Measurements from ENCODE around the gene CCDC171.

CCDC171 gene

DNA sequence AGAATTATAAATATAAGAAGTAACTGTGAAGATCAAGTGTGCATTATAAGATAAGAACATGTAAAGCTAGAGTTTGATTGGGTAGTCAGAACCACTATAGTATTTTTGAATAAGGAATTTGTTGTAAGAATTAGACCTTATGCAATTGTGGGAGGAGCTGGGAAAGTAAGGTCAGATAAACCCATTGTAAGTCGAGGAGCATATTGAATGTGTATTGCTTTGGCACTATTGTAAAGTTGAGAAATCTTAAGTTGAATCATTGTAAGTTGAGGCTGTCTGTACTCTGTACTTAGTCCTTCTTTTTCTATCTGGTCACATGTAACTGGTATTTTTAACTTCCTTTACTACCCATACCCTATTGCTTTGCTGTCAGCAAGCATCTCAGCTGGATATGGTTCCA lies 158.7 kb downstream of the CCDC171 start:
- TF ChIP-seq, protein P1, sequence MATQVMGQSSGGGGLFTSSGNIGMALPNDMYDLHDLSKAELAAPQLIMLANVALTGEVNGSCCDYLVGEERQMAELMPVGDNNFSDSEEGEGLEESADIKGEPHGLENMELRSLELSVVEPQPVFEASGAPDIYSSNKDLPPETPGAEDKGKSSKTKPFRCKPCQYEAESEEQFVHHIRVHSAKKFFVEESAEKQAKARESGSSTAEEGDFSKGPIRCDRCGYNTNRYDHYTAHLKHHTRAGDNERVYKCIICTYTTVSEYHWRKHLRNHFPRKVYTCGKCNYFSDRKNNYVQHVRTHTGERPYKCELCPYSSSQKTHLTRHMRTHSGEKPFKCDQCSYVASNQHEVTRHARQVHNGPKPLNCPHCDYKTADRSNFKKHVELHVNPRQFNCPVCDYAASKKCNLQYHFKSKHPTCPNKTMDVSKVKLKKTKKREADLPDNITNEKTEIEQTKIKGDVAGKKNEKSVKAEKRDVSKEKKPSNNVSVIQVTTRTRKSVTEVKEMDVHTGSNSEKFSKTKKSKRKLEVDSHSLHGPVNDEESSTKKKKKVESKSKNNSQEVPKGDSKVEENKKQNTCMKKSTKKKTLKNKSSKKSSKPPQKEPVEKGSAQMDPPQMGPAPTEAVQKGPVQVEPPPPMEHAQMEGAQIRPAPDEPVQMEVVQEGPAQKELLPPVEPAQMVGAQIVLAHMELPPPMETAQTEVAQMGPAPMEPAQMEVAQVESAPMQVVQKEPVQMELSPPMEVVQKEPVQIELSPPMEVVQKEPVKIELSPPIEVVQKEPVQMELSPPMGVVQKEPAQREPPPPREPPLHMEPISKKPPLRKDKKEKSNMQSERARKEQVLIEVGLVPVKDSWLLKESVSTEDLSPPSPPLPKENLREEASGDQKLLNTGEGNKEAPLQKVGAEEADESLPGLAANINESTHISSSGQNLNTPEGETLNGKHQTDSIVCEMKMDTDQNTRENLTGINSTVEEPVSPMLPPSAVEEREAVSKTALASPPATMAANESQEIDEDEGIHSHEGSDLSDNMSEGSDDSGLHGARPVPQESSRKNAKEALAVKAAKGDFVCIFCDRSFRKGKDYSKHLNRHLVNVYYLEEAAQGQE (IDR thresholded peaks at IDR 0.05; ENCODE audit: low read depth) = no peak
- no peak for TF ChIP-seq EGR1 (IDR thresholded peaks at IDR 0.05)
- TF ChIP-seq CEBPB (IDR thresholded peaks at IDR 0.05) = no peak
- TF ChIP-seq TAF1 (IDR thresholded peaks at IDR 0.05; ENCODE audit: low read depth) = no peak
- no peak for TF ChIP-seq RAD21 (IDR thresholded peaks at IDR 0.05; ENCODE audit: low read depth)
- TF ChIP-seq, protein P2, sequence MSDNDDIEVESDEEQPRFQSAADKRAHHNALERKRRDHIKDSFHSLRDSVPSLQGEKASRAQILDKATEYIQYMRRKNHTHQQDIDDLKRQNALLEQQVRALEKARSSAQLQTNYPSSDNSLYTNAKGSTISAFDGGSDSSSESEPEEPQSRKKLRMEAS (IDR thresholded peaks at IDR 0.05) = no peak
- TF ChIP-seq ZBTB7A (IDR thresholded peaks at IDR 0.05; ENCODE audit: low read depth) = no peak
- no peak for TF ChIP-seq CREB1 (IDR thresholded peaks at IDR 0.05; ENCODE audit: low read depth)
- no peak for TF ChIP-seq TCF12 (IDR thresholded peaks at IDR 0.05; ENCODE audit: low read depth)
- no peak for TF ChIP-seq NFIC (IDR thresholded peaks at IDR 0.05)
- TF ChIP-seq EP300 (IDR thresholded peaks at IDR 0.05; ENCODE audit: borderline replicate concordance) = no peak
- TF ChIP-seq YY1 (IDR thresholded peaks at IDR 0.05; ENCODE audit: low read depth) = no peak
- TF ChIP-seq, protein P3, sequence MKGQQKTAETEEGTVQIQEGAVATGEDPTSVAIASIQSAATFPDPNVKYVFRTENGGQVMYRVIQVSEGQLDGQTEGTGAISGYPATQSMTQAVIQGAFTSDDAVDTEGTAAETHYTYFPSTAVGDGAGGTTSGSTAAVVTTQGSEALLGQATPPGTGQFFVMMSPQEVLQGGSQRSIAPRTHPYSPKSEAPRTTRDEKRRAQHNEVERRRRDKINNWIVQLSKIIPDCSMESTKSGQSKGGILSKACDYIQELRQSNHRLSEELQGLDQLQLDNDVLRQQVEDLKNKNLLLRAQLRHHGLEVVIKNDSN (IDR thresholded peaks at IDR 0.05) = no peak
- TF ChIP-seq FOXM1 (IDR thresholded peaks at IDR 0.05; ENCODE audit: borderline replicate concordance, low read depth) = no peak

DNA sequence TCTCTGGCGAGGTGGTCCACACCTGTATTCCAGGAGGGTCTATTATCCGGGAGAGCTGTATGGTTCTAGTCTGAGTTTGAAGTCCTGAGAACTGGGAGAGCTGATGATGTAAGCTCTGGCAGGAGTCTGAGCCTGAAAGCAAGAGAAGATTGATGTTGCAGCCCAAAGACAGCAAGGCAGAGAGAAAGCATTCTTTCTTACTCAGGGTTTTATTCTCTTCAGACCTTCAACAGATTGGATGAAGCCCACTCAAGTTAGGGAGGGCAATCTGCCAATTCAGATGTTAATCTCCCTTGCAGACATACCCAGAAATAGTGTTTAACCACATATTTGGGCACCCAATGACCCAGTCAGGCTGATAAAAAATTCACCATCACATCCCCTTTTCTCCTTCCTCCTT lies 159.1 kb downstream of the CCDC171 start:
- TF ChIP-seq RAD21 (IDR thresholded peaks at IDR 0.05; ENCODE audit: low read depth) = no peak

DNA sequence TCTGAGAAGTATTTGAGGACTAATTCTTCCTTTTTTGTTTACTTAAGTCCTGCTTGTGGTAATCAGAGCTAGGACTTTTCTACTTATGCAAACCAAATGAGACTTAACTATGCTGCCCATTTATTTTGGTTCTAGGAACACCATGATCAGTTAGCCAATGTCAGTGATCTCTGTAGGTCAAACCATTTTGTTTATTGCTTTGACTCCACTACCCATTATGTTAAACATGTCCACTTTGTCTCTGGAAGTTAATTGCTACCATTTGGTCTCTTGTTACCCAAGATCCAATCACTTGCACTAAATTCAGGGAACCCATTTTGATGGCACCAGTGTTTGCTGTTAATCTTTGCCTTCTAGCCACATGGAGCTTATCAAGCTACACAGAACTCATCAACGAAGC lies 161.9 kb downstream of the CCDC171 start:
- no peak for TF ChIP-seq FOXM1 (IDR thresholded peaks at IDR 0.05; ENCODE audit: borderline replicate concordance, low read depth)
- no peak for TF ChIP-seq EP300 (IDR thresholded peaks at IDR 0.05; ENCODE audit: borderline replicate concordance)
- TF ChIP-seq TEAD4 (IDR thresholded peaks at IDR 0.05) = no peak
- TF ChIP-seq CREB1 (IDR thresholded peaks at IDR 0.05; ENCODE audit: low read depth) = no peak
- no peak for TF ChIP-seq CEBPB (IDR thresholded peaks at IDR 0.05)
- TF ChIP-seq YY1 (IDR thresholded peaks at IDR 0.05; ENCODE audit: low read depth) = no peak
- TF ChIP-seq TCF12 (IDR thresholded peaks at IDR 0.05; ENCODE audit: low read depth) = no peak
- TF ChIP-seq, protein P2 (IDR thresholded peaks at IDR 0.05) = no peak
- no peak for TF ChIP-seq NFIC (IDR thresholded peaks at IDR 0.05)
- TF ChIP-seq, protein P3 (IDR thresholded peaks at IDR 0.05) = no peak
- TF ChIP-seq ZBTB7A (IDR thresholded peaks at IDR 0.05; ENCODE audit: low read depth) = no peak
- TF ChIP-seq, protein P1 (IDR thresholded peaks at IDR 0.05; ENCODE audit: low read depth) = no peak
- TF ChIP-seq RAD21 (IDR thresholded peaks at IDR 0.05; ENCODE audit: low read depth) = no peak
- TF ChIP-seq EGR1 (IDR thresholded peaks at IDR 0.05) = no peak
- TF ChIP-seq TAF1 (IDR thresholded peaks at IDR 0.05; ENCODE audit: low read depth) = no peak

DNA sequence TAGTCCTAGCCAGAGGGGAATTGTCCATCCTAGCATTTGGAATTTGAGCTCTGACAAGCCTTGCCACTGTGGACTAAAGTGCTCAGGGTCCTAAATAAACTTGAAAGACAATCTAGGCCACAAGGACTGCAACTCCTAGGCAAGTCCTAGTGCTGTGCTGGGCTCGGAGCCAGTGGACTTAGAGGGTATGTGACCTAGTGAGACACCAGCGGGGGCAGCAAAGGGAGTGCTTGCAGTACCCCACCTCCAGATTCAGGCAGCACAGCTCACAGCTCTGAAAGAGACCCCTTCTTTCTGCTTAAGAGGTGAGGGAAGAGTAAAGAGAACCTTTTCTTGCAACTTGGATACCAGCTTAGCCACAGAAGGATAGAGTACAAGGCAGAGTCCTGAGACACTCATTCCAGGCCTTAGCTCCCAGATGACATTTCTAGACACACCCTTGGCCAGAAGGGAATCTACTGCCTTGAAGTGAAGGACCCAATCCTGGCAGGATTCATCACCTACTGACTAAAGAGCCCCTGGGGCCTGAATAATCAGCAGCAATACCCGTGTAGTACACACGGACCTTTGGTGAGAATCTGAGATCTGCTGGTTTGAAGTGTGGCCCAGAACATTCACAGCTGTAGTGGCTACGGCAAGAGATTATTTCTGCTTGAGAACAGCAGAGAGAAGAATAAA lies 164.6 kb downstream of the CCDC171 start:
- TF ChIP-seq EGR1 (IDR thresholded peaks at IDR 0.05) (no peak), FOXM1 (IDR thresholded peaks at IDR 0.05; ENCODE audit: borderline replicate concordance, low read depth) (no peak), TEAD4 (IDR thresholded peaks at IDR 0.05) (no peak), YY1 (IDR thresholded peaks at IDR 0.05; ENCODE audit: low read depth) (no peak)
- TF ChIP-seq, protein P1 (IDR thresholded peaks at IDR 0.05; ENCODE audit: low read depth) = no peak

DNA sequence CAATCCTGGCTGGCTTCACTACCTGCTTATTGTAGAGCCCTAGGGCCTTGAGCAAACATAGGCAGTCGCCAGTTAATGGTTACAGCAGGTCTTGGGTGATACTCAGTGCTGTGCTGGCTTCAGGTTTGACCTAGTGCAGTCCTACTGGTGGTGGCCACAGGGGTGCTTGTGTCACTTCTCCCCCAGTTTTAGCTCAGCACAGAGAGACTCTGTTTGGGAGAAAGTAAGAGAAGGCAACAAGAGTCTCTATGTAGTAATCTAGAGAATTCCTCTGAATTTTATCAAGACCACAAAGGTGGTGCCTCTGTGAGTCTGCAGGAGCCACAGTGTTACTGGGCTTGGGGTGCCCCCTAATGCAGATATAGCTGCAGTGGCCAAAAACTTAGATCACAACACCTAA lies 165.6 kb downstream of the CCDC171 start:
- TF ChIP-seq CEBPB (IDR thresholded peaks at IDR 0.05) = no peak
- no peak for TF ChIP-seq TEAD4 (IDR thresholded peaks at IDR 0.05)
- no peak for TF ChIP-seq EGR1 (IDR thresholded peaks at IDR 0.05)
- no peak for TF ChIP-seq TAF1 (IDR thresholded peaks at IDR 0.05; ENCODE audit: low read depth)
- TF ChIP-seq, protein P1 (IDR thresholded peaks at IDR 0.05; ENCODE audit: low read depth) = no peak
- no peak for TF ChIP-seq EP300 (IDR thresholded peaks at IDR 0.05; ENCODE audit: borderline replicate concordance)
